ENCODE measurements around the gene CYP2S1.

GRCh38 chr19:41224632-41225031 is 31.6 kb downstream of the CYP2S1 start:
- TF ChIP-seq CTCF (IDR thresholded peaks at IDR 0.05; ENCODE audit: insufficient read depth, low read length) = no peak
- no peak for TF ChIP-seq POLR2AphosphoS5 (IDR thresholded peaks at IDR 0.05; ENCODE audit: low read depth)
- no peak for TF ChIP-seq REST (IDR thresholded peaks at IDR 0.05; ENCODE audit: insufficient replicate concordance, low read depth)
- TF ChIP-seq SPI1 (IDR thresholded peaks at IDR 0.05; ENCODE audit: borderline replicate concordance, low read depth) = no peak
- no peak for TF ChIP-seq GABPA (IDR thresholded peaks at IDR 0.05; ENCODE audit: low read depth)
